Measurements from ENCODE around the gene ZKSCAN1.

Gene ZKSCAN1

DNA sequence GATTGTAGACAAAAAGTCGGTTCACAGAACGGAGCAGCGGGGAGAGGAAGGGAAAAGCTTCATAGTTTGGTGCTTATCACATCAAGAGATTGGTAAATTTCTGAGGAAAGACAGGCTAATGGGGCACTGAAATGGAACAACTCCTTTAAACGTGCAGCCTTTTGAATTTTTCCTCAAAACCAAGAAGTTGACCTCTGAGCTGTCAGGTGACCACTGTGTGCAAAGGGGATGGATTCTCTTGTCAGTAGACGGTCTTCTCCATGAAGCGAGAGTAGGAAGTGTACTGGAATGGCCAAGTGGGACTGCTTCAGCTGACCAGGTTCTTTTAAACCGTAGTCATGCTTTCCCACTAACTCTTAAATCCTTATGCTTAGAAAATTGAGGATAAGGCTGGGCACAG is 22.9 kb downstream of the ZKSCAN1 start:
- TF ChIP-seq, protein P1, sequence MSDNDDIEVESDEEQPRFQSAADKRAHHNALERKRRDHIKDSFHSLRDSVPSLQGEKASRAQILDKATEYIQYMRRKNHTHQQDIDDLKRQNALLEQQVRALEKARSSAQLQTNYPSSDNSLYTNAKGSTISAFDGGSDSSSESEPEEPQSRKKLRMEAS (IDR thresholded peaks at IDR 0.05; ENCODE audit: low read depth, low read length): no peak
- TF ChIP-seq POLR2A (IDR thresholded peaks at IDR 0.05; ENCODE audit: extremely low read depth, insufficient read length) (no peak), MYC (IDR thresholded peaks at IDR 0.05; ENCODE audit: low read depth, low read length) (no peak)
- TF ChIP-seq, protein P2, sequence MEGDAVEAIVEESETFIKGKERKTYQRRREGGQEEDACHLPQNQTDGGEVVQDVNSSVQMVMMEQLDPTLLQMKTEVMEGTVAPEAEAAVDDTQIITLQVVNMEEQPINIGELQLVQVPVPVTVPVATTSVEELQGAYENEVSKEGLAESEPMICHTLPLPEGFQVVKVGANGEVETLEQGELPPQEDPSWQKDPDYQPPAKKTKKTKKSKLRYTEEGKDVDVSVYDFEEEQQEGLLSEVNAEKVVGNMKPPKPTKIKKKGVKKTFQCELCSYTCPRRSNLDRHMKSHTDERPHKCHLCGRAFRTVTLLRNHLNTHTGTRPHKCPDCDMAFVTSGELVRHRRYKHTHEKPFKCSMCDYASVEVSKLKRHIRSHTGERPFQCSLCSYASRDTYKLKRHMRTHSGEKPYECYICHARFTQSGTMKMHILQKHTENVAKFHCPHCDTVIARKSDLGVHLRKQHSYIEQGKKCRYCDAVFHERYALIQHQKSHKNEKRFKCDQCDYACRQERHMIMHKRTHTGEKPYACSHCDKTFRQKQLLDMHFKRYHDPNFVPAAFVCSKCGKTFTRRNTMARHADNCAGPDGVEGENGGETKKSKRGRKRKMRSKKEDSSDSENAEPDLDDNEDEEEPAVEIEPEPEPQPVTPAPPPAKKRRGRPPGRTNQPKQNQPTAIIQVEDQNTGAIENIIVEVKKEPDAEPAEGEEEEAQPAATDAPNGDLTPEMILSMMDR (IDR thresholded peaks at IDR 0.05; ENCODE audit: low read depth, low read length): no peak
- DNase-seq (ENCODE audit: low read depth): no peak
- H3K4me3 ChIP-seq (ENCODE audit: low read depth, low read length): no peak overlapping the region

DNA sequence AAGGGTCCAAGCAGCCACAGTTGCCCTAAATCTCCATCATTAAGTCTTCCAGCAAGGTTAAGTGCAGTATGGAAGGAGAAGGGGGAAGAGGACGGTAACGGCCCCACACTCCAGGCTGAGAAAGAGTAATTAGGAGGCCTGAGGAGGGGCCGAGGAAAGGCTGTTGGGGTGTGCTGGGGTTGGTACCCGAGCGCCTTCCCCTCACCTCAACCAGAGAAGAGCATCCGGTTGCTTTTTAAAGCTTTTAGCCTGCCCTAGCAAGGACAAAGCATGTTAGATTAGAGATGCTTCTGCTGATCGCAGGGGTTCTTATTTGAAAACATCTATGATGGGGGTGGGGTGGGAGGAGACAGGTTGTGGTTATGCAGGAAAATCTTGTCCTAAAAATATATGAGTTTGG is 25.2 kb downstream of the ZKSCAN1 start:
- TF ChIP-seq, protein P2 (IDR thresholded peaks at IDR 0.05; ENCODE audit: low read depth, low read length): no peak
- TF ChIP-seq, protein P1 (IDR thresholded peaks at IDR 0.05; ENCODE audit: low read depth, low read length): no peak
- no peak for TF ChIP-seq MYC (IDR thresholded peaks at IDR 0.05; ENCODE audit: low read depth, low read length)
- no peak for TF ChIP-seq POLR2A (IDR thresholded peaks at IDR 0.05; ENCODE audit: extremely low read depth, insufficient read length)
- no peak overlapping the region for H3K4me3 ChIP-seq (ENCODE audit: low read depth, low read length)
- no peak for DNase-seq (ENCODE audit: low read depth)

DNA sequence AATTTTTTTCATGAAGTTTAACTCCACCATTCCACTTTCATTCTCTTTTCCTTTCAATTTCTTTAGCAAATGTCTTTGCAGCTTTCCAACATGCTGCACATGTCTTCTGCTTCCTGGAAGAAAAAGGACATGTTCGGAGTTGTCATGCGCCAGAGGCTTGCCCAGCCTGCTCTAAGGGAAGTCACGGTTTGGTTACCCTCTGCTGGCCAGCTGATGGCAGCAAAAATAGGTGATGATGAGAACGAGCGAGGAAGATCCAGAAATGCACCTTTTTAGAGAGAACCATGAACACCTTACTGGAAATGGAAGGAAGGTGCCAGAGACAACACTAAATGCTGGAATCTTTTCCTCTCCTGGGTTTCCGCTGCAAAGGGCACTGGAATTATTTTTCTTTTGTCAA is 29.3 kb downstream of the ZKSCAN1 start:
- H3K4me3 ChIP-seq (ENCODE audit: low read depth, low read length): no peak overlapping the region
- TF ChIP-seq, protein P1 (IDR thresholded peaks at IDR 0.05; ENCODE audit: low read depth, low read length): no peak
- TF ChIP-seq MYC (IDR thresholded peaks at IDR 0.05; ENCODE audit: low read depth, low read length) (no peak), POLR2A (IDR thresholded peaks at IDR 0.05; ENCODE audit: extremely low read depth, insufficient read length) (no peak)
- TF ChIP-seq, protein P2 (IDR thresholded peaks at IDR 0.05; ENCODE audit: low read depth, low read length): no peak
- no peak for DNase-seq (ENCODE audit: low read depth)

DNA sequence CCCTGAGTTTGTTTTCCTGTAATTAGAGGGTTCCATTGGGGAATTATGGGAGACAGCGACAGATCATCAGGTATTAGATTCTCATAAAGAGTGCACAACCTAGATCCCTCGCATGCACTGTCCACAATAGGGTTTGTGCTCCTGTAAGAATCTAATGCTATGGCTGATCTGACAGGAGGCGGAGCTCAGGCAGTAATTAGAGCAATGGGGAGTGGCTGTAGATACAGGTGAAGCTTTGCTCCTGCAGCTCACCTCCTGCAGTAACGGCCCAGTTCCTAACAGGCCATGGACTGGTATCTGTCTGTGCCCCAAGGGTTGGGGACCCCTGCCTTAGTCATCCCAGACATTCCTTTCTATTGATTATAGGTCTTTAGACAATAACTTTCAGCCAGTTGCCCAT is 33.3 kb downstream of the ZKSCAN1 start:
- H3K4me3 ChIP-seq (ENCODE audit: low read depth, low read length): no peak overlapping the region
- DNase-seq (ENCODE audit: low read depth): no peak
- no peak for TF ChIP-seq POLR2A (IDR thresholded peaks at IDR 0.05; ENCODE audit: extremely low read depth, insufficient read length)
- TF ChIP-seq MYC (IDR thresholded peaks at IDR 0.05; ENCODE audit: low read depth, low read length): no peak
- TF ChIP-seq, protein P2 (IDR thresholded peaks at IDR 0.05; ENCODE audit: low read depth, low read length): no peak
- TF ChIP-seq, protein P1 (IDR thresholded peaks at IDR 0.05; ENCODE audit: low read depth, low read length): no peak

DNA sequence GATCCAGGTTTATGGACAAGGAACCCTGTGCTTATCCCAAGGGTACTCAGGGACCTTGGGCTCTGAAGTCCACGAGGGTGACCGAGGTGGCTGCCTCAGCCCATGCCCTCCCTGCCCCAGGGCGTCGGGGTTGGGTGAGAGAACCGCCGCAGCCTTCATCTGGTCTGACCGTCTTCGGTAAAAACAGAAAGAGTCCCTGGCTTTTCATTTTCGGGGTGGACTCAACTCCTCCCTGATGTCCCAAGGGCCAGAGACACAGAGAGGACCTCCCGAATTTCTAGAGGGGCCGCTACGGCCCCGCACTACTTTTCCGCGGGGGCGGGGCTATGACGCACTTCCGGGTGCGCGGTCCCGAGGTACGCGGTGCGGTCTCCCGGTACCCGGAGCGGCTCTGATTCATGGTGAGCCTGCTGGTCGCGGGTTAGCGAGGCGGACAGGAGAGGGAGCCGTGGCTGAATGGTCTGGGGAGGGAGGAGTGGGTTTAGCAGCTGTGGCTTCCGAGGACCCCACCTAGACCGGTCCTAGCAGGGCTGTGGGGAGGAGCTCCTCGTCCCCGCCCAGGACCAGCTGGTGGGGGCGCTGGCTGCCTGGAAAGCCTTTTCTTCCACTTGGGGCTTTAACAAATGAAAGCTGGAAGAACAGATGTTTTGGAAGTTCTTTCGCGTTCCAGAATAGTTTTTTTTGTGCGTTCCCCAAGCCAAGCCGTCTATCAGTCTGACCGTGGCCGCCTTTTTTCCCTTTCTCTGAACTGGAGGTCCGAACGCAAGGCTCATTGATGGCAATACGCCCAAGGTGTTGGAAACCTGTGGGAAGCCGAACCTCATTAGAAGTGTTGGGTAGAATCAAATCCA is 34.3 kb downstream of the ZKSCAN1 start, which contains the start of gene ZSCAN21:
Gene ZSCAN21, plus strand, starts transcription at position 334 of the 851 bp plus-strand sequence. CDS start 7,233 bp downstream, outside the sequence.
- peak; percentile 92 for TF ChIP-seq POLR2A (IDR thresholded peaks at IDR 0.05; ENCODE audit: extremely low read depth, insufficient read length)
- TF ChIP-seq, protein P1 (IDR thresholded peaks at IDR 0.05; ENCODE audit: low read depth, low read length): peak; percentile 72
- TF ChIP-seq, protein P2 (IDR thresholded peaks at IDR 0.05; ENCODE audit: low read depth, low read length): peak; percentile 23
- no peak; the same call in none of the 2 replicates for TF ChIP-seq MYC (IDR thresholded peaks at IDR 0.05; ENCODE audit: low read depth, low read length)
- peak within 1 kb of the TSS; percentile 68 for H3K4me3 ChIP-seq (ENCODE audit: low read depth, low read length)
- peak; percentile 91 for DNase-seq (ENCODE audit: low read depth)

Measured in NB4 (cell line).